Measurements from ENCODE around the gene ATF3. TPM values are rescaled to one million over a fixed set of nuclear protein-coding genes. Genes with fewer than 3 reads are reported as not detected.

The ATF3 gene
- polyA plus RNA-seq, 1 donor from 2014 or later: 7.2 TPM

- Histone ChIP-seq H3K27me3 (ENCODE audit: insufficient read depth, low read depth, low read length) (no peaks in the 10 kb centered on the region), H3K36me3 (ENCODE audit: insufficient read depth, low read length) (no peaks in the 10 kb centered on the region), H3K79me2 (replicated peaks; ENCODE audit: insufficient read depth, low read length) (no peaks in the 10 kb centered on the region), H3F3A (ENCODE audit: insufficient read depth, low read length, poor library complexity, severe bottlenecking) (no peaks in the 10 kb centered on the region), H3K4me2 (ENCODE audit: low read length) (no peak overlapping the region), H3K27ac (ENCODE audit: low read length) (no peak overlapping the region), H3K9ac (ENCODE audit: low read length) (no peak overlapping the region), H3K4me3 (ENCODE audit: low read length) (peak overlapping the region; percentile 21), H4K20me1 (ENCODE audit: insufficient read depth) (no peaks in the 10 kb centered on the region), H2AFZ (ENCODE audit: low read depth, low read length) (no peak overlapping the region), H3K9me3 (ENCODE audit: low read length) (no peaks in the 10 kb centered on the region), H3K9me2 (ENCODE audit: insufficient read depth, low read length) (no peaks in the 10 kb centered on the region)
- TF ChIP-seq MXI1 (conservative IDR thresholded peaks at IDR 0.05; ENCODE audit: poor library complexity, severe bottlenecking): no peak
- TF ChIP-seq RAD21 (conservative IDR thresholded peaks at IDR 0.05): peak; percentile 48
- TF ChIP-seq POLR2AphosphoS5 (IDR thresholded peaks at IDR 0.05): no peak
- TF ChIP-seq EZH2 (IDR thresholded peaks at IDR 0.05; ENCODE audit: borderline replicate concordance, insufficient read depth, low read length, poor library complexity, severe bottlenecking): no peak
- TF ChIP-seq EP300 (conservative IDR thresholded peaks at IDR 0.05; ENCODE audit: poor library complexity, severe bottlenecking): no peak
- peak; percentile 54 for TF ChIP-seq SMC3 (conservative IDR thresholded peaks at IDR 0.05; ENCODE audit: poor library complexity)
- TF ChIP-seq, protein P1, sequence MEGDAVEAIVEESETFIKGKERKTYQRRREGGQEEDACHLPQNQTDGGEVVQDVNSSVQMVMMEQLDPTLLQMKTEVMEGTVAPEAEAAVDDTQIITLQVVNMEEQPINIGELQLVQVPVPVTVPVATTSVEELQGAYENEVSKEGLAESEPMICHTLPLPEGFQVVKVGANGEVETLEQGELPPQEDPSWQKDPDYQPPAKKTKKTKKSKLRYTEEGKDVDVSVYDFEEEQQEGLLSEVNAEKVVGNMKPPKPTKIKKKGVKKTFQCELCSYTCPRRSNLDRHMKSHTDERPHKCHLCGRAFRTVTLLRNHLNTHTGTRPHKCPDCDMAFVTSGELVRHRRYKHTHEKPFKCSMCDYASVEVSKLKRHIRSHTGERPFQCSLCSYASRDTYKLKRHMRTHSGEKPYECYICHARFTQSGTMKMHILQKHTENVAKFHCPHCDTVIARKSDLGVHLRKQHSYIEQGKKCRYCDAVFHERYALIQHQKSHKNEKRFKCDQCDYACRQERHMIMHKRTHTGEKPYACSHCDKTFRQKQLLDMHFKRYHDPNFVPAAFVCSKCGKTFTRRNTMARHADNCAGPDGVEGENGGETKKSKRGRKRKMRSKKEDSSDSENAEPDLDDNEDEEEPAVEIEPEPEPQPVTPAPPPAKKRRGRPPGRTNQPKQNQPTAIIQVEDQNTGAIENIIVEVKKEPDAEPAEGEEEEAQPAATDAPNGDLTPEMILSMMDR (IDR thresholded peaks at IDR 0.05; ENCODE audit: poor library complexity, severe bottlenecking): peak; percentile 60
Measured at GRCh38 chr1:212665241-212666115, 56.9 kb downstream of the ATF3 start.

GRCh38 chr1:212666116-212666775 is 57.7 kb downstream of the ATF3 start:
- H2AFZ ChIP-seq (ENCODE audit: low read depth, low read length): no peak overlapping the region
- H3K4me3 ChIP-seq (ENCODE audit: low read length): no peak overlapping the region
- no peaks in the 10 kb centered on the region for H3K9me3 ChIP-seq (ENCODE audit: low read length)
- H3K36me3 ChIP-seq (ENCODE audit: insufficient read depth, low read length): no peaks in the 10 kb centered on the region
- no peaks in the 10 kb centered on the region for H3K9me2 ChIP-seq (ENCODE audit: insufficient read depth, low read length)
- no peaks in the 10 kb centered on the region for H3K79me2 ChIP-seq (replicated peaks; ENCODE audit: insufficient read depth, low read length)
- no peak overlapping the region for H3K27ac ChIP-seq (ENCODE audit: low read length)
- H3K4me2 ChIP-seq (ENCODE audit: low read length): no peak overlapping the region
- no peaks in the 10 kb centered on the region for H4K20me1 ChIP-seq (ENCODE audit: insufficient read depth)
- no peaks in the 10 kb centered on the region for H3K27me3 ChIP-seq (ENCODE audit: insufficient read depth, low read depth, low read length)
- no peaks in the 10 kb centered on the region for H3F3A ChIP-seq (ENCODE audit: insufficient read depth, low read length, poor library complexity, severe bottlenecking)
- TF ChIP-seq EZH2 (IDR thresholded peaks at IDR 0.05; ENCODE audit: borderline replicate concordance, insufficient read depth, low read length, poor library complexity, severe bottlenecking) (no peak), MXI1 (conservative IDR thresholded peaks at IDR 0.05; ENCODE audit: poor library complexity, severe bottlenecking) (no peak), TAF1 (IDR thresholded peaks at IDR 0.05; ENCODE audit: low read depth) (no peak), SMC3 (conservative IDR thresholded peaks at IDR 0.05; ENCODE audit: poor library complexity) (no peak), RAD21 (conservative IDR thresholded peaks at IDR 0.05) (no peak), EP300 (conservative IDR thresholded peaks at IDR 0.05; ENCODE audit: poor library complexity, severe bottlenecking) (no peak)
- TF ChIP-seq, protein P1 (IDR thresholded peaks at IDR 0.05; ENCODE audit: poor library complexity, severe bottlenecking): no peak
- TF ChIP-seq, protein P2, sequence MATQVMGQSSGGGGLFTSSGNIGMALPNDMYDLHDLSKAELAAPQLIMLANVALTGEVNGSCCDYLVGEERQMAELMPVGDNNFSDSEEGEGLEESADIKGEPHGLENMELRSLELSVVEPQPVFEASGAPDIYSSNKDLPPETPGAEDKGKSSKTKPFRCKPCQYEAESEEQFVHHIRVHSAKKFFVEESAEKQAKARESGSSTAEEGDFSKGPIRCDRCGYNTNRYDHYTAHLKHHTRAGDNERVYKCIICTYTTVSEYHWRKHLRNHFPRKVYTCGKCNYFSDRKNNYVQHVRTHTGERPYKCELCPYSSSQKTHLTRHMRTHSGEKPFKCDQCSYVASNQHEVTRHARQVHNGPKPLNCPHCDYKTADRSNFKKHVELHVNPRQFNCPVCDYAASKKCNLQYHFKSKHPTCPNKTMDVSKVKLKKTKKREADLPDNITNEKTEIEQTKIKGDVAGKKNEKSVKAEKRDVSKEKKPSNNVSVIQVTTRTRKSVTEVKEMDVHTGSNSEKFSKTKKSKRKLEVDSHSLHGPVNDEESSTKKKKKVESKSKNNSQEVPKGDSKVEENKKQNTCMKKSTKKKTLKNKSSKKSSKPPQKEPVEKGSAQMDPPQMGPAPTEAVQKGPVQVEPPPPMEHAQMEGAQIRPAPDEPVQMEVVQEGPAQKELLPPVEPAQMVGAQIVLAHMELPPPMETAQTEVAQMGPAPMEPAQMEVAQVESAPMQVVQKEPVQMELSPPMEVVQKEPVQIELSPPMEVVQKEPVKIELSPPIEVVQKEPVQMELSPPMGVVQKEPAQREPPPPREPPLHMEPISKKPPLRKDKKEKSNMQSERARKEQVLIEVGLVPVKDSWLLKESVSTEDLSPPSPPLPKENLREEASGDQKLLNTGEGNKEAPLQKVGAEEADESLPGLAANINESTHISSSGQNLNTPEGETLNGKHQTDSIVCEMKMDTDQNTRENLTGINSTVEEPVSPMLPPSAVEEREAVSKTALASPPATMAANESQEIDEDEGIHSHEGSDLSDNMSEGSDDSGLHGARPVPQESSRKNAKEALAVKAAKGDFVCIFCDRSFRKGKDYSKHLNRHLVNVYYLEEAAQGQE (IDR thresholded peaks at IDR 0.05; ENCODE audit: borderline replicate concordance): no peak
- H3K9ac ChIP-seq (ENCODE audit: low read length): no peak overlapping the region
